Endothelial cell of umbilical vein (primary cell): Measurements from ENCODE around the gene ADAM11. TPM values are rescaled to one million over a fixed set of nuclear protein-coding genes. Genes with fewer than 3 reads are reported as not detected.

Source experiments
- BruUV-seq: library from RNA; stranded (reverse); fragments of 400-500 nt; replicated peaks from 2 replicates; lab custom pipeline; 2021; lab: Mats Ljungman, UMichigan
- CTCF ChIA-PET: fragments of 300-600, 350-600 bp; sonication (Branson Sonifier 250); formaldehyde crosslinking; loops from one replicate; lab custom pipeline; 2021; ENCODE audit warnings: antibody characterized with exemption, inconsistent platforms; lab: Charles Lee
- POLR2A ChIA-PET: fragments of 300-600, 350-600 bp; sonication (Branson Sonifier 250); formaldehyde crosslinking; loops from one replicate; lab custom pipeline; 2021; ENCODE audit warnings: antibody characterized with exemption, inconsistent platforms; lab: Charles Lee
- DNase-seq: peaks from one replicate; pipeline ENCODE4 v3.0.0-alpha.2; 2011; ENCODE audit warnings: low read depth, low spot score
- FAIRE-seq: peaks from 2 replicates; lab custom pipeline; 2011; peaks lifted over from hg19 to GRCh38; lab: Jason Lieb, UNC
- H2AFZ ChIP-seq: 2 replicates; pipeline ENCODE4 v1.6.0; 2012; ENCODE audit warnings: low read depth, low read length, control low read depth, inconsistent platforms
- H3K27ac ChIP-seq: 2 replicates; pipeline ENCODE4 v1.5.1; 2011; ENCODE audit warnings: low read depth, mild to moderate bottlenecking, control low read depth, low read length, moderate library complexity; ENCODE audit not compliant: insufficient read depth
- H3K27me3 ChIP-seq, 2 experiments: 2 replicates each; pipeline versions ENCODE4 v1.6.0 to v1.6.1; 2011; ENCODE audit warnings: low read length in 2 of 2, mixed read lengths in 1 of 2; ENCODE audit not compliant: control insufficient read depth in 2 of 2, insufficient read depth in 2 of 2
- H3K36me3 ChIP-seq, 2 experiments: 2 replicates in 1 of 2; 3 replicates in 1 of 2; pipeline ENCODE4 v1.5.1; 2011; ENCODE audit warnings: low read length in 2 of 2, mild to moderate bottlenecking in 1 of 2, moderate library complexity in 1 of 2; ENCODE audit not compliant: control insufficient read depth in 2 of 2, insufficient read depth in 2 of 2; ENCODE audit errors: extremely low read depth in 1 of 2
- H3K4me1 ChIP-seq: 3 replicates; pipeline ENCODE4 v1.5.1; 2011; ENCODE audit warnings: mild to moderate bottlenecking, low read length; ENCODE audit not compliant: control insufficient read depth, insufficient read depth; ENCODE audit errors: extremely low read depth
- H3K4me2 ChIP-seq: 2 replicates; pipeline ENCODE4 v1.6.1; 2011; ENCODE audit warnings: low read length, control low read depth, mixed read lengths; ENCODE audit not compliant: insufficient read depth
- H3K4me3 ChIP-seq, 3 experiments: fragments of 200-600 bp in 1 of 3; sonication (generic), shearing (Covaris generic) in 1 of 3; replicated peaks in 1 of 3; 2 replicates each; pipeline ENCODE4 v1.5.1; 2011 to 2016; ENCODE audit warnings: control low read depth in 3 of 3, low read length in 3 of 3, mild to moderate bottlenecking in 2 of 3, inconsistent platforms in 1 of 3, low read depth in 1 of 3, moderate library complexity in 1 of 3; ENCODE audit not compliant: insufficient read depth in 1 of 3
- H3K79me2 ChIP-seq: 2 replicates; pipeline ENCODE4 v1.6.0; 2012; ENCODE audit warnings: low read length, inconsistent platforms; ENCODE audit not compliant: control insufficient read depth, insufficient read depth
- H3K9ac ChIP-seq: replicated peaks from 2 replicates; pipeline ENCODE3; 2011; ENCODE audit warnings: low read length, control low read depth; ENCODE audit not compliant: insufficient read depth; ENCODE audit errors: extremely low read depth
- H3K9me1 ChIP-seq: replicated peaks from 3 replicates; pipeline ENCODE4 v1.6.0; 2011; ENCODE audit warnings: mild to moderate bottlenecking, low read length; ENCODE audit not compliant: control insufficient read depth, insufficient read depth; ENCODE audit errors: extremely low read depth
- H3K9me3 ChIP-seq: replicated peaks from 2 replicates; pipeline ENCODE4 v1.5.1; 2012; ENCODE audit warnings: low read length, inconsistent platforms; ENCODE audit not compliant: control insufficient read depth, insufficient read depth
- H4K20me1 ChIP-seq: replicated peaks from 2 replicates; pipeline ENCODE3; 2011; ENCODE audit warnings: mild to moderate bottlenecking, low read length; ENCODE audit not compliant: control insufficient read depth, insufficient read depth; ENCODE audit errors: extremely low read depth
- EZH2 ChIP-seq: IDR thresholded peaks from 2 replicates; pipeline ENCODE4 v1.6.1; 2012; ENCODE audit warnings: borderline replicate concordance, low read depth, mild to moderate bottlenecking, moderate library complexity, low read length, inconsistent platforms; ENCODE audit not compliant: severe bottlenecking
- FOS ChIP-seq: IDR thresholded peaks from 2 replicates; pipeline ENCODE4 v1.6.1; 2011; ENCODE audit warnings: mild to moderate bottlenecking, low read length, moderate library complexity, borderline replicate concordance; ENCODE audit not compliant: insufficient read depth
- GATA2 ChIP-seq: IDR thresholded peaks from 2 replicates; pipeline ENCODE4 v1.7.0; 2011; ENCODE audit warnings: low read depth, mild to moderate bottlenecking, moderate library complexity, mixed read lengths, low read length; ENCODE audit not compliant: insufficient read length, insufficient read depth
- JUN ChIP-seq: IDR thresholded peaks from 2 replicates; pipeline ENCODE4 v1.6.1; 2011; ENCODE audit warnings: borderline replicate concordance, low read depth; ENCODE audit not compliant: insufficient read length, insufficient read depth
- MAX ChIP-seq: IDR thresholded peaks from 2 replicates; pipeline ENCODE4 v1.6.1; 2011; ENCODE audit not compliant: insufficient read depth, insufficient read length
- MYC ChIP-seq: IDR thresholded peaks from one replicate; pipeline ENCODE4 v1.6.1; 2011; ENCODE audit warnings: mild to moderate bottlenecking, low read depth, low read length
- POLR2A ChIP-seq: IDR thresholded peaks from 2 replicates; pipeline ENCODE4 v1.6.1; 2012; ENCODE audit warnings: low read depth, mild to moderate bottlenecking, control low read depth, low read length
- dilution Hi-C: fragments of 300-500 bp; cut with MboI; formaldehyde crosslinking; loops from one replicate; pipeline ENCODE4 v1.15.0; 2019; ENCODE audit warnings: low sequenced_read_pairs; ENCODE audit not compliant: extremely low pct_ligation_motif_present
- intact Hi-C: fragments of 100-400 bp; cut with micrococcal nuclease; formaldehyde crosslinking; loops from one replicate; pipeline ENCODE4 v1.10.0; 2022
- polyA plus RNA-seq, 4 experiments: library from polyadenylated mRNA; depleted of rRNA in 3 of 4; stranded (reverse) in 3 of 4; unstranded in 1 of 4; fragments of >200 nt; gene quantifications; 2 replicates each; pipeline versions ENCODE4 v1.2.1 to v1.2.3, GENCODE V29; 2011 to 2012; ENCODE audit warnings: missing spikeins in 1 of 4
- total RNA-seq: library from RNA; stranded (reverse); gene quantifications from 2 replicates; pipeline ENCODE4 v1.2.3, GENCODE V29; 2021
- TF ChIP-seq, protein P1 (sequence below), 2 donors: IDR thresholded peaks; 1 replicate in 1 of 2; 2 replicates in 1 of 2; pipeline ENCODE4 v1.5.1; 2011; ENCODE audit warnings: low read length in 2 of 2, mild to moderate bottlenecking in 2 of 2, moderate library complexity in 2 of 2, control low read depth in 1 of 2, inconsistent platforms in 1 of 2, low read depth in 1 of 2; ENCODE audit not compliant: insufficient read depth in 1 of 2; ENCODE audit errors: extremely low read depth in 1 of 2

Gene ADAM11
- total and polyA plus RNA-seq, 2 donors (not counting 3 experiments of a cell fraction or from before 2014, with no cell fraction given) = 0.71 to 1.1 TPM

GRCh38 chr17:44749076-44749979, 9.5 kb upstream of the ADAM11 start:
- BruUV-seq = no TSS peak
- H3K9ac ChIP-seq = no peak overlapping the region
- no peak overlapping the region for H2AFZ ChIP-seq
- intact Hi-C loops (no loop called here), dilution Hi-C loops (no loop called here)
- ChIA-PET POLR2A (no interaction called here), CTCF (interaction anchor here (0.5 to 1.6 kb wide), 4 partner anchors 13 to 90 kb away, joined by 3 to 4 read pairs (median 4); no protein-coding TSS in a partner anchor)
- no peaks in the 10 kb centered on the region for H3K9me1 ChIP-seq
- no peaks in the 10 kb centered on the region for H4K20me1 ChIP-seq
- DNase-seq (no peak), FAIRE-seq (no peak)
- H3K27me3 ChIP-seq = no peaks in the 10 kb centered on the region
- no peaks in the 10 kb centered on the region for H3K79me2 ChIP-seq
- H3K27ac ChIP-seq = no peak overlapping the region
- H3K4me3 ChIP-seq = no peak overlapping the region
- H3K4me1 ChIP-seq = no peaks in the 10 kb centered on the region
- H3K9me3 ChIP-seq = no peaks in the 10 kb centered on the region
- H3K36me3 ChIP-seq = peaks cover 5 to 22% of the 10 kb centered on the region in 2 experiments
- TF ChIP-seq EZH2 (no peak), GATA2 (no peak), FOS (no peak), JUN (no peak), POLR2A (no peak), MAX (no peak), MYC (no peak)
- TF ChIP-seq, protein P1, sequence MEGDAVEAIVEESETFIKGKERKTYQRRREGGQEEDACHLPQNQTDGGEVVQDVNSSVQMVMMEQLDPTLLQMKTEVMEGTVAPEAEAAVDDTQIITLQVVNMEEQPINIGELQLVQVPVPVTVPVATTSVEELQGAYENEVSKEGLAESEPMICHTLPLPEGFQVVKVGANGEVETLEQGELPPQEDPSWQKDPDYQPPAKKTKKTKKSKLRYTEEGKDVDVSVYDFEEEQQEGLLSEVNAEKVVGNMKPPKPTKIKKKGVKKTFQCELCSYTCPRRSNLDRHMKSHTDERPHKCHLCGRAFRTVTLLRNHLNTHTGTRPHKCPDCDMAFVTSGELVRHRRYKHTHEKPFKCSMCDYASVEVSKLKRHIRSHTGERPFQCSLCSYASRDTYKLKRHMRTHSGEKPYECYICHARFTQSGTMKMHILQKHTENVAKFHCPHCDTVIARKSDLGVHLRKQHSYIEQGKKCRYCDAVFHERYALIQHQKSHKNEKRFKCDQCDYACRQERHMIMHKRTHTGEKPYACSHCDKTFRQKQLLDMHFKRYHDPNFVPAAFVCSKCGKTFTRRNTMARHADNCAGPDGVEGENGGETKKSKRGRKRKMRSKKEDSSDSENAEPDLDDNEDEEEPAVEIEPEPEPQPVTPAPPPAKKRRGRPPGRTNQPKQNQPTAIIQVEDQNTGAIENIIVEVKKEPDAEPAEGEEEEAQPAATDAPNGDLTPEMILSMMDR (IDR thresholded peaks at IDR 0.05; ENCODE audit: extremely low read depth in 1 of 2, insufficient read depth in 1 of 2, low read depth in 1 of 2, low read length in 2 of 2) = no peak
- H3K4me2 ChIP-seq = no peak overlapping the region
